Colonic mucosa (tissue), 4 donors: ENCODE data around the gene SEC14L3. TPM values are rescaled to one million over a fixed set of nuclear protein-coding genes. Genes with fewer than 3 reads are reported as not detected.

Experiments
- DNase-seq: peaks from one replicate; pipeline ENCODE4 v3.0.0-alpha.2; 2020
- H3K27ac ChIP-seq: fragments of 200-600 bp; one replicate; pipeline ENCODE4 v1.8.0; 2021
- H3K27me3 ChIP-seq: fragments of 200-600 bp; one replicate; pipeline ENCODE4 v1.8.0; 2021
- H3K36me3 ChIP-seq: fragments of 200-600 bp; one replicate; pipeline ENCODE4 v1.8.0; 2021
- H3K4me1 ChIP-seq: fragments of 200-600 bp; one replicate; pipeline ENCODE4 v1.8.0; 2021; ENCODE audit warnings: mild to moderate bottlenecking
- H3K4me3 ChIP-seq: fragments of 200-600 bp; one replicate; pipeline ENCODE4 v1.8.0; 2021
- H3K9ac ChIP-seq, 2 donors: one replicate each; pipeline ENCODE4 v1.7.0; 2013; ENCODE audit warnings: control low read depth in 2 of 2, low read depth in 2 of 2, low read length in 2 of 2
- H3K9me3 ChIP-seq: fragments of 200-600 bp; one replicate; pipeline ENCODE4 v1.8.0; 2021
- intact Hi-C: fragments of 100-400 bp; cut with DNase I; formaldehyde crosslinking; loops from one replicate; pipeline ENCODE4 v1.14.1; 2022
- total RNA-seq, 2 donors: library from RNA; stranded (reverse); fragmentation: NEBNext Ultra II Directional in 1 of 2; extraction: Animal tissue kit (Norgen Biotek cat#: 25700) in 1 of 2; gene quantifications; one replicate each; pipeline ENCODE4 v1.2.1, GENCODE V29; 2021
- TF ChIP-seq, protein P1 (sequence below): fragments of 200-600 bp; IDR thresholded peaks from one replicate; pipeline ENCODE4 v1.8.0; 2022; ENCODE audit warnings: antibody characterized with exemption, mild to moderate bottlenecking
- donor health status: healthy.
- donor health status: DM: no; HTN: no; CAD: no.
- donor health status: DM: no; HTN: no; CAD: no.

The SEC14L3 gene
- not detected for total RNA-seq

- Histone ChIP-seq H3K36me3 (no peaks in the 10 kb centered on the region), H3K4me3 (no peak within 1 kb of the TSS), H3K4me1 (no peaks in the 10 kb centered on the region), H3K27ac (no peak within 1 kb of the TSS), H3K9me3 (no peaks in the 10 kb centered on the region), H3K9ac (no peak within 1 kb of the TSS), H3K27me3 (no peaks in the 10 kb centered on the region)
- intact Hi-C loops: no loop called here
- no peak for DNase-seq
- TF ChIP-seq, protein P1, sequence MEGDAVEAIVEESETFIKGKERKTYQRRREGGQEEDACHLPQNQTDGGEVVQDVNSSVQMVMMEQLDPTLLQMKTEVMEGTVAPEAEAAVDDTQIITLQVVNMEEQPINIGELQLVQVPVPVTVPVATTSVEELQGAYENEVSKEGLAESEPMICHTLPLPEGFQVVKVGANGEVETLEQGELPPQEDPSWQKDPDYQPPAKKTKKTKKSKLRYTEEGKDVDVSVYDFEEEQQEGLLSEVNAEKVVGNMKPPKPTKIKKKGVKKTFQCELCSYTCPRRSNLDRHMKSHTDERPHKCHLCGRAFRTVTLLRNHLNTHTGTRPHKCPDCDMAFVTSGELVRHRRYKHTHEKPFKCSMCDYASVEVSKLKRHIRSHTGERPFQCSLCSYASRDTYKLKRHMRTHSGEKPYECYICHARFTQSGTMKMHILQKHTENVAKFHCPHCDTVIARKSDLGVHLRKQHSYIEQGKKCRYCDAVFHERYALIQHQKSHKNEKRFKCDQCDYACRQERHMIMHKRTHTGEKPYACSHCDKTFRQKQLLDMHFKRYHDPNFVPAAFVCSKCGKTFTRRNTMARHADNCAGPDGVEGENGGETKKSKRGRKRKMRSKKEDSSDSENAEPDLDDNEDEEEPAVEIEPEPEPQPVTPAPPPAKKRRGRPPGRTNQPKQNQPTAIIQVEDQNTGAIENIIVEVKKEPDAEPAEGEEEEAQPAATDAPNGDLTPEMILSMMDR: no peak
These were observed at the start of gene SEC14L3 for GRCh38 chr22:30471616-30472318. Gene SEC14L3 (minus strand): TSS chr22:30472017. CDS start chr22:30471958, 59 bp downstream.

DNA sequence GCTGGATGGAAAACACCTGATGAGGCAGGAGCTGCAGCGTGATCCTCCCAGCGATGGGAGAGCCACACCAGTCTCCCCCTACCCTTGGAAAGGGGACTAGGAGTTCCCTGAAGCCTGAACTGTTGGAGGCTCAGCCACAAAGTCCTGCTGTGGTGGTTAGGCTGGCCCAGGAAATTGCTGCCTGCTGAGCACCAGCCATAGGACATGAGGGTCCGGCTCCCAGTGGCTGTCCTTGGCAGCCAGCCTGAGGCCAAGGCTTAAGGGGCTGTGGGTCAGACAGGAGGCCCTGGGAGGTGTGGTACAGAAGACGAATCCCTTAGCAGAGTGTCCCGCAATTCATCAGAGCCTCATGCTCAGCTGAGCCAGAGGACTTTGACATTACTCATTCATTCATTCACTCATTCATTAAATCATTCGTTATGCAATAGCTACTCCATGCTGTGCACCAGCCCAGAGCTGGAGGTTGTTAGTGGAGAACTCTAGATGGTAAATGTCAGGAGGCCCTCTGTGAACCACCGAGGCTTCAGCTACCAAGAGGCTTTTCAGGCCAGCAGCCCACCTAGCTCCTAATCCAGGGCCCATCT, 48.1 kb upstream of the SEC14L3 start:
- Histone ChIP-seq H3K9ac (no peak overlapping the region), H3K4me1 (no peaks in the 10 kb centered on the region), H3K27ac (no peak overlapping the region), H3K27me3 (no peaks in the 10 kb centered on the region), H3K4me3 (no peak overlapping the region), H3K36me3 (no peaks in the 10 kb centered on the region), H3K9me3 (no peaks in the 10 kb centered on the region)
- intact Hi-C loops: no loop called here
- TF ChIP-seq, protein P1: no peak
- DNase-seq: no peak

- no peaks in the 10 kb centered on the region for H3K27me3 ChIP-seq
- no peak for DNase-seq
- TF ChIP-seq, protein P1: no peak
- no peaks in the 10 kb centered on the region for H3K36me3 ChIP-seq
- no peak overlapping the region for H3K4me3 ChIP-seq
- H3K4me1 ChIP-seq: no peaks in the 10 kb centered on the region
- no peak overlapping the region for H3K9ac ChIP-seq
- H3K9me3 ChIP-seq: no peaks in the 10 kb centered on the region
- H3K27ac ChIP-seq: no peak overlapping the region
- intact Hi-C loops: no loop called here
These were observed 44.9 kb upstream of the SEC14L3 start for GRCh38 chr22:30516731-30517130.

DNA sequence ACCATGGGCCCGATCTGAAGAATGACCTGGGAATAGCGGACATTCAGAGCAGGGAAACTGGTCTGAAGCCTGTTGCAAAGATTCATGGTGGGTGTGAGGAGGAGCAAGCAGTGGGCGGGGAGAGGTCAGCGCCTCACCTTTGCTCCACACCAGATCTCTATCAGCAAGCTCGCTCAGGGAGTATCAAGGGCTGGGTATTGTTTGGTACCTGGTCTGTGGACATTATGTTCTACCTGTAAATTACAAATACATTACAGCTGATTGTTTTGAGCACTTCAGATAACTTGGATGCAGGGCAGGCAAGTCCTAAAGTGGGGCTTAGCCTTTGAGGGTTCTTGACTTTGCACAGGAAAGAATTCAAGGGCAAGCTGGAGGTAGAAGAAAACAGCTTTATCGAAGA, 44.5 kb upstream of the SEC14L3 start:
- H3K27ac ChIP-seq: no peak overlapping the region
- intact Hi-C loops: no loop called here
- no peak for DNase-seq
- no peaks in the 10 kb centered on the region for H3K4me1 ChIP-seq
- H3K4me3 ChIP-seq: no peak overlapping the region
- H3K36me3 ChIP-seq: no peaks in the 10 kb centered on the region
- no peak overlapping the region for H3K9ac ChIP-seq
- H3K9me3 ChIP-seq: no peaks in the 10 kb centered on the region
- TF ChIP-seq, protein P1: no peak
- H3K27me3 ChIP-seq: no peaks in the 10 kb centered on the region

DNA sequence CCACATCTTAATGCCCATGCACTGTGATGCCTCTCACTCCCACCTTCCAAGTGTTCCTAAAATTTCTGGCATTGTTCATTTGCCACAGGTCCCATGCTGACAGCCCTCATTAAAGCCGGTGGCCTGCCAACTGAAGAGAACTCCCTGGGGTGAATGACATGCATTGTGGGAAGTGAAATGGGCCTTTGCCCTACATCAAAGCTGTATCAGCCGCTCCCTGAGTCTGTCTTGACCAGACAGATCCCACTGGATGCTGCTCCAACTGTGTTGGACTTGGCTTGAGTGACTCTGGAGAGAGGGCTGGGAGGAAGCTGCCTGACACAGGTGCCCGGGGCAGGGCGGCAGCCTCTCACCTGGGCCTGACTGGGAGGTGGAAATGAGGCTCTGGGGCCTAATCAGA, 42.4 kb upstream of the SEC14L3 start:
- H3K27ac ChIP-seq: no peak overlapping the region
- H3K4me3 ChIP-seq: no peak overlapping the region
- H3K36me3 ChIP-seq: no peaks in the 10 kb centered on the region
- TF ChIP-seq, protein P1: no peak
- no peak for DNase-seq
- intact Hi-C loops: no loop called here
- H3K9ac ChIP-seq: no peak overlapping the region
- H3K4me1 ChIP-seq: no peaks in the 10 kb centered on the region
- no peaks in the 10 kb centered on the region for H3K27me3 ChIP-seq
- no peaks in the 10 kb centered on the region for H3K9me3 ChIP-seq
